ENCODE data around the gene SLC4A2.

DNA sequence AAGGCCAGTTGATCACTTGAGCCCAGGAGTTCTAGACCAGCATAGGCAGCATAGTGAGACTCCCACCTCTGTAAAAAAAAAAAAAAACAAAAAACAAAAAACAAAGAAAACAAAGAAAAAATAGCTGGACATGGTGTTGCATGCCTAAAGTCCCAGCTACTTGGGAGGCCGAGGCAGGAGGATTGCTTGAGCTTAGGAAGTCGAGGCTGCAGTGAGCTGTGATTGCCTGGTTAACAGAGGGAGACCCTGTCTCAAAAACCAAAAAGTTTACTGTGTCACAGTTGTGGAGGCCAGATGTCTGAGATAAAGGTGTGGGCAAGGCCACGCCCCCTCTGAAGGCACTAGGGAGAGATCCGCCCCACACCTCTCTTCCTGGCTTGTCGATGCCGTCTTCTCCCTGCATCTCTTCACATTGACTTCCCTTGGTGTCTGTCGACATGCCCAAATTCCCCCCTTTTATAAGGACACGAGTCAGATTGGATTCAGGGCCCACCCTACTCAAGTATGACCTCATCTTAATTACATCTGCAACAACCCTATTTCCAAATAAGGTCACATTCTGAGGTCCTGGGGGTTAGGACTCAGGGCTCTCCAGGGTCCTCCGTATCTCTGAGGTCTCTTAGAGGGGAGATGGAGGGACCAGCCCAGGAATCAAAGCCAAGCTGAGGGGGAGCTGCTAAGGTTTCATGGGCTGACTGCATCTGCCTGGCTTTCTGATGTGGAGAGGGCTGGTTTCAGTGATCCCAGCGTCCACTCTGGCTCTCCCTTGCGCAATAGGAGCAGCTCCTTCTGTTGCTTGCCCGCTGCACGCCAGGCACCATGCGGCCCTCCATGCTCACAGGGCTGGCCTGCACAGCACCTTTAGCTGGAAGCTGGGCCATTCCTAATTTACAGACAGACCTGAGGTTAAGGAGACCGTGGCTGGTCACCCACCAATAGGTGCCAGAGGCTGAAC lies 50.0 kb downstream of the SLC4A2 start:
- TF ChIP-seq YY1 (IDR thresholded peaks at IDR 0.05; ENCODE audit: insufficient read depth, insufficient read length): no peak
- no peak for TF ChIP-seq ZNF274 (IDR thresholded peaks at IDR 0.05; ENCODE audit: low read depth, low read length)

Data from NT2/D1 (cell line).